Neuronal stem cell (in vitro differentiated cells): ENCODE data around the gene RBM20.

Experiments
- DNase-seq: peaks from one replicate; pipeline ENCODE4 v3.0.0-alpha.2; 2013; ENCODE audit warnings: low spot score
- H2AFZ ChIP-seq: one replicate; pipeline ENCODE4 v1.6.1; 2013; ENCODE audit warnings: mild to moderate bottlenecking, low read length, inconsistent platforms
- H2AK5ac ChIP-seq: 2 replicates; pipeline ENCODE4 v1.6.1; 2013; ENCODE audit warnings: low read depth, mild to moderate bottlenecking, inconsistent platforms, low read length, moderate library complexity, mixed read lengths
- H2BK120ac ChIP-seq: 2 replicates; pipeline ENCODE4 v1.6.1; 2013; ENCODE audit warnings: low read depth, mild to moderate bottlenecking, inconsistent platforms, low read length, moderate library complexity, mixed read lengths
- H2BK12ac ChIP-seq: one replicate; pipeline ENCODE4 v1.6.1; 2013; ENCODE audit warnings: low read length, inconsistent platforms
- H2BK15ac ChIP-seq: 2 replicates; pipeline ENCODE4 v1.6.1; 2013; ENCODE audit warnings: mild to moderate bottlenecking, low read length, inconsistent platforms, mixed read lengths
- H2BK5ac ChIP-seq: one replicate; pipeline ENCODE4 v1.6.1; 2013; ENCODE audit warnings: inconsistent platforms, mild to moderate bottlenecking, low read length, moderate library complexity
- H3K14ac ChIP-seq: one replicate; pipeline ENCODE4 v1.6.1; 2013; ENCODE audit warnings: low read length, inconsistent platforms
- H3K18ac ChIP-seq: 2 replicates; pipeline ENCODE4 v1.6.1; 2013; ENCODE audit warnings: low read length, inconsistent platforms
- H3K23ac ChIP-seq: 2 replicates; pipeline ENCODE4 v1.6.1; 2013; ENCODE audit warnings: low read depth, mild to moderate bottlenecking, mixed read lengths, low read length, inconsistent platforms; ENCODE audit not compliant: poor library complexity
- H3K27ac ChIP-seq: replicated peaks from 3 replicates; pipeline ENCODE4 v1.5.1; 2013; ENCODE audit warnings: low read length, inconsistent platforms
- H3K27me3 ChIP-seq, 3 experiments: 2 replicates each; pipeline ENCODE4 v1.6.1; 2013; ENCODE audit warnings: low read length in 3 of 3, mild to moderate bottlenecking in 2 of 3, inconsistent platforms in 1 of 3, low read depth in 1 of 3, mixed read lengths in 1 of 3, moderate library complexity in 1 of 3; ENCODE audit not compliant: control insufficient read depth in 3 of 3, insufficient read depth in 3 of 3
- H3K36me3 ChIP-seq, 2 donors: replicated peaks in 1 of 2; 2 replicates each; pipeline ENCODE4 v1.6.1; 2013; ENCODE audit warnings: low read length in 2 of 2; ENCODE audit not compliant: control insufficient read depth in 2 of 2, insufficient read depth in 2 of 2
- H3K4ac ChIP-seq: 2 replicates; pipeline ENCODE4 v1.6.1; 2013; ENCODE audit warnings: inconsistent platforms, mild to moderate bottlenecking, low read length, moderate library complexity
- H3K4me1 ChIP-seq, 2 donors: 1 replicate in 1 of 2; 2 replicates in 1 of 2; pipeline ENCODE4 v1.6.1; 2013; ENCODE audit warnings: low read length in 2 of 2, low read depth in 1 of 2; ENCODE audit not compliant: control insufficient read depth in 2 of 2, insufficient read depth in 1 of 2
- H3K4me2 ChIP-seq: one replicate; pipeline ENCODE4 v1.6.1; 2013; ENCODE audit warnings: mild to moderate bottlenecking, low read length, inconsistent platforms; ENCODE audit not compliant: insufficient read depth, poor library complexity, severe bottlenecking
- H3K4me3 ChIP-seq, 2 donors: 2 replicates each; pipeline ENCODE4 v1.5.1; 2013; ENCODE audit warnings: low read length in 2 of 2, mild to moderate bottlenecking in 2 of 2, inconsistent platforms in 1 of 2, moderate library complexity in 1 of 2
- H3K79me1 ChIP-seq: one replicate; pipeline ENCODE4 v1.6.1; 2013; ENCODE audit warnings: low read depth, mild to moderate bottlenecking, inconsistent platforms, low read length, moderate library complexity
- H3K9ac ChIP-seq: one replicate; pipeline ENCODE4 v1.6.1; 2013; ENCODE audit warnings: mild to moderate bottlenecking, low read depth, low read length, inconsistent platforms; ENCODE audit not compliant: poor library complexity
- H3K9me3 ChIP-seq, 2 donors: replicated peaks in 1 of 2; 2 replicates each; pipeline versions ENCODE3 to v1.6.1; 2013; ENCODE audit warnings: low read length in 2 of 2, mild to moderate bottlenecking in 2 of 2, inconsistent platforms in 1 of 2, low read depth in 1 of 2, mixed read lengths in 1 of 2, moderate library complexity in 1 of 2; ENCODE audit not compliant: control insufficient read depth in 2 of 2, insufficient read depth in 1 of 2
- H4K8ac ChIP-seq: one replicate; pipeline ENCODE4 v1.6.1; 2013; ENCODE audit warnings: low read depth, mild to moderate bottlenecking, inconsistent platforms, low read length, moderate library complexity
- H4K91ac ChIP-seq: one replicate; pipeline ENCODE4 v1.6.1; 2013; ENCODE audit warnings: low read length, low read depth, mild to moderate bottlenecking, inconsistent platforms; ENCODE audit not compliant: poor library complexity
- WGBS, 2 donors: extraction: QIAGEN DNeasy Blood & Tissue Kit; methylation state at CpG; one replicate each; pipeline ENCODE4 v1.1.7; 2013; ENCODE audit warnings: missing lambda C conversion rate in 2 of 2, mixed read lengths in 1 of 2; ENCODE audit not compliant: insufficient read length in 2 of 2, insufficient replicate concordance in 1 of 2; ENCODE audit errors: extremely low coverage in 2 of 2; 5-methylcytosine and 5-hydroxymethylcytosine counted together

RBM20 gene

GRCh38 chr10:110781139-110781538 lies 137.0 kb downstream of the RBM20 start:
- Histone ChIP-seq H2AK5ac (peak overlapping the region; percentile 2), H4K8ac (no peak overlapping the region), H2BK15ac (peak overlapping the region; percentile 6), H2BK12ac (no peak overlapping the region), H3K4me3 (no peak overlapping the region), H3K4ac (no peak overlapping the region), H3K36me3 (no peaks in the 10 kb centered on the region), H2AFZ (no peak overlapping the region), H4K91ac (no peak overlapping the region), H3K18ac (no peak overlapping the region), H3K23ac (no peak overlapping the region), H3K9me3 (no peaks in the 10 kb centered on the region), H3K4me2 (no peak overlapping the region), H3K27ac (no peak overlapping the region), H3K14ac (no peak overlapping the region), H3K9ac (no peak overlapping the region), H3K4me1 (peaks cover 6 to 13% of the 10 kb centered on the region in 2 donors), H3K27me3 (no peaks in the 10 kb centered on the region), H2BK5ac (no peak overlapping the region), H3K79me1 (no peaks in the 10 kb centered on the region), H2BK120ac (no peak overlapping the region)
- no CpG with 5 or more reads among the region's 7 CpGs for WGBS, 2 donors
- no peak for DNase-seq

GRCh38 chr10:110782616-110783015 lies 138.5 kb downstream of the RBM20 start:
- Histone ChIP-seq H4K91ac (no peak overlapping the region), H3K27me3 (no peaks in the 10 kb centered on the region), H2BK12ac (no peak overlapping the region), H2BK5ac (no peak overlapping the region), H3K4me2 (no peak overlapping the region), H2BK15ac (no peak overlapping the region), H3K9me3 (no peaks in the 10 kb centered on the region), H3K4ac (no peak overlapping the region), H3K18ac (no peak overlapping the region), H4K8ac (no peak overlapping the region), H2BK120ac (no peak overlapping the region), H3K27ac (no peak overlapping the region), H3K14ac (no peak overlapping the region), H3K23ac (no peak overlapping the region), H2AFZ (no peak overlapping the region), H3K4me3 (no peak overlapping the region), H3K4me1 (peaks cover 10 to 21% of the 10 kb centered on the region in 2 donors), H3K36me3 (no peaks in the 10 kb centered on the region), H3K79me1 (no peaks in the 10 kb centered on the region), H2AK5ac (no peak overlapping the region), H3K9ac (no peak overlapping the region)
- no peak for DNase-seq
- no CpG with 5 or more reads among the region's 2 CpGs for WGBS, 2 donors

- no peak overlapping the region for H2AK5ac ChIP-seq
- no peak overlapping the region for H3K14ac ChIP-seq
- no peak for DNase-seq
- no peaks in the 10 kb centered on the region for H3K79me1 ChIP-seq
- H3K27ac ChIP-seq: no peak overlapping the region
- H4K8ac ChIP-seq: no peak overlapping the region
- H3K4me3 ChIP-seq: no peak overlapping the region
- no peaks in the 10 kb centered on the region for H3K9me3 ChIP-seq
- H2BK120ac ChIP-seq: no peak overlapping the region
- no peak overlapping the region for H2BK12ac ChIP-seq
- no CpG with 5 or more reads among the region's 7 CpGs for WGBS, 2 donors
- H2AFZ ChIP-seq: no peak overlapping the region
- no peak overlapping the region for H3K4me2 ChIP-seq
- no peaks in the 10 kb centered on the region for H3K36me3 ChIP-seq
- no peak overlapping the region for H3K18ac ChIP-seq
- H3K9ac ChIP-seq: no peak overlapping the region
- no peaks in the 10 kb centered on the region for H3K27me3 ChIP-seq
- no peak overlapping the region for H2BK5ac ChIP-seq
- H2BK15ac ChIP-seq: no peak overlapping the region
- H4K91ac ChIP-seq: no peak overlapping the region
- H3K4ac ChIP-seq: no peak overlapping the region
- H3K4me1 ChIP-seq: peaks cover 10 to 21% of the 10 kb centered on the region in 2 donors
- no peak overlapping the region for H3K23ac ChIP-seq
These were observed 139.5 kb downstream of the RBM20 start for GRCh38 chr10:110783509-110784107.

GRCh38 chr10:110784198-110784597 lies 140.1 kb downstream of the RBM20 start:
- Histone ChIP-seq H3K14ac (no peak overlapping the region), H3K18ac (no peak overlapping the region), H3K9ac (no peak overlapping the region), H2BK12ac (no peak overlapping the region), H3K9me3 (no peaks in the 10 kb centered on the region), H2AFZ (no peak overlapping the region), H3K4me1 (peaks cover 10 to 21% of the 10 kb centered on the region in 2 donors), H2BK120ac (no peak overlapping the region), H3K27me3 (no peaks in the 10 kb centered on the region), H2BK15ac (no peak overlapping the region), H4K8ac (no peak overlapping the region), H3K23ac (no peak overlapping the region), H3K4ac (no peak overlapping the region), H2AK5ac (no peak overlapping the region), H4K91ac (no peak overlapping the region), H3K27ac (no peak overlapping the region), H3K36me3 (no peaks in the 10 kb centered on the region), H3K79me1 (no peaks in the 10 kb centered on the region), H3K4me2 (no peak overlapping the region), H3K4me3 (no peak overlapping the region), H2BK5ac (no peak overlapping the region)
- DNase-seq: no peak
- no CpG with 5 or more reads among the region's 6 CpGs for WGBS, 2 donors
